GM12878 (cell line): Measurements from ENCODE around the gene PREB. TPM values are rescaled to one million over a fixed set of nuclear protein-coding genes. Genes with fewer than 3 reads are reported as not detected.
A peak's percentile ranks its signal among the peaks of the same experiment; 100 is the strongest.

Experiments used
- ASH2L ChIP-seq: fragments of 300-600, 200-600 bp; sonication (generic); IDR thresholded peaks from 2 replicates; pipeline ENCODE4 v1.6.1; 2017; ENCODE audit warnings: low read depth, mild to moderate bottlenecking, borderline replicate concordance
- CBX3 ChIP-seq: fragments of 200-600 bp; sonication (generic); IDR thresholded peaks from 2 replicates; pipeline ENCODE4 v1.6.1; 2016; ENCODE audit warnings: low read depth, borderline replicate concordance
- CHD4 ChIP-seq: fragments of 200-600 bp; sonication (generic); IDR thresholded peaks from 2 replicates; pipeline ENCODE4 v1.6.1; 2016; ENCODE audit warnings: mild to moderate bottlenecking
- FOS ChIP-seq: IDR thresholded peaks from 3 replicates; pipeline ENCODE4 v1.6.1; 2011; ENCODE audit warnings: borderline replicate concordance; ENCODE audit not compliant: insufficient read length; ENCODE audit errors: extremely low read depth
- HDAC2 ChIP-seq: fragments of 200-600 bp; sonication (generic); IDR thresholded peaks from 2 replicates; pipeline ENCODE4 v1.6.1; 2017
- IKZF1 ChIP-seq: fragments of 450-650 bp; conservative IDR thresholded peaks from 2 replicates; pipeline ENCODE4 v1.6.1; 2017; ENCODE audit warnings: antibody characterized with exemption, mild to moderate bottlenecking
- IRF4 ChIP-seq: IDR thresholded peaks from 2 replicates; pipeline ENCODE4 v1.6.1; 2011; ENCODE audit warnings: low read depth, low read length
- KAT2A ChIP-seq: conservative IDR thresholded peaks from 2 replicates; pipeline ENCODE4 v1.6.1; 2011; ENCODE audit warnings: low read depth, low read length; ENCODE audit not compliant: control insufficient read depth
- KLF5 ChIP-seq: fragments of 450-650 bp; IDR thresholded peaks from 2 replicates; pipeline ENCODE4 v1.6.1; 2014; ENCODE audit warnings: mild to moderate bottlenecking; ENCODE audit not compliant: partially characterized antibody
- MXI1 ChIP-seq: fragments of 150-350 bp; IDR thresholded peaks from 2 replicates; pipeline ENCODE4 v1.6.1; 2011; ENCODE audit warnings: low read depth, mild to moderate bottlenecking, inconsistent platforms, low read length, improper control_type of control experiment
- NBN ChIP-seq: fragments of 450-650 bp; IDR thresholded peaks from 2 replicates; pipeline ENCODE4 v1.6.1; 2016
- NR2C2 ChIP-seq: IDR thresholded peaks from 2 replicates; pipeline ENCODE4 v1.6.1; 2011; ENCODE audit warnings: borderline replicate concordance, low read depth; ENCODE audit not compliant: control insufficient read depth, insufficient read length
- POU2F2 ChIP-seq: IDR thresholded peaks from 3 replicates; pipeline ENCODE4 v1.6.1; 2011; ENCODE audit warnings: low read depth, mild to moderate bottlenecking, low read length, borderline replicate concordance
- RAD21 ChIP-seq: IDR thresholded peaks from 2 replicates; pipeline ENCODE4 v1.6.1; 2011; ENCODE audit warnings: mild to moderate bottlenecking, low read depth, low read length, moderate library complexity; ENCODE audit not compliant: insufficient read depth
- RAD51 ChIP-seq: fragments of 450-650 bp; IDR thresholded peaks from 2 replicates; pipeline ENCODE4 v1.6.1; 2016; ENCODE audit warnings: moderate library complexity, mild to moderate bottlenecking, inconsistent platforms
- RB1 ChIP-seq: fragments of 450-650 bp; formaldehyde crosslinking; IDR thresholded peaks from 2 replicates; pipeline ENCODE4 v1.6.1; 2017; ENCODE audit warnings: mild to moderate bottlenecking, borderline replicate concordance
- SMAD1 ChIP-seq: fragments of 450-650 bp; IDR thresholded peaks from 2 replicates; pipeline ENCODE4 v1.6.1; 2018; ENCODE audit warnings: mild to moderate bottlenecking, low read depth; ENCODE audit not compliant: partially characterized antibody
- SMARCA5 ChIP-seq: fragments of 450-650 bp; IDR thresholded peaks from 2 replicates; pipeline ENCODE4 v1.6.1; 2017; ENCODE audit warnings: mild to moderate bottlenecking
- SREBF1 ChIP-seq: IDR thresholded peaks from 2 replicates; pipeline ENCODE4 v1.6.1; 2012; ENCODE audit warnings: mild to moderate bottlenecking, low read length
- SUPT20H ChIP-seq: IDR thresholded peaks from 2 replicates; pipeline ENCODE4 v1.6.1; 2011; ENCODE audit warnings: low read depth, mild to moderate bottlenecking, low read length, moderate library complexity, borderline replicate concordance; ENCODE audit not compliant: control insufficient read depth
- SUZ12 ChIP-seq: fragments of 200-600 bp; sonication (generic); IDR thresholded peaks from one replicate; pipeline ENCODE4 v1.6.1; 2018; ENCODE audit warnings: antibody characterized with exemption, mild to moderate bottlenecking; ENCODE audit not compliant: unreplicated experiment
- ZBED1 ChIP-seq: IDR thresholded peaks from 2 replicates; pipeline ENCODE4 v1.6.1; 2016; ENCODE audit warnings: borderline replicate concordance
- ZBTB33 ChIP-seq: fragments of 450-650 bp; IDR thresholded peaks from 2 replicates; pipeline ENCODE4 v1.6.1; 2017; ENCODE audit warnings: mild to moderate bottlenecking
- polyA plus RNA-seq, 11 experiments: library from polyadenylated mRNA; depleted of rRNA in 4 of 11; unstranded in 6 of 11; stranded (reverse) in 5 of 11; fragments of >200 nt; fragmentation: Nextera tagmentation in 4 of 11; fragmentation: Illumina TruSeq in 1 of 11; extraction: Ambion mirVana in 4 of 11; extraction: Trizol in 1 of 11; gene quantifications; 1 replicate in 1 of 11; 2 replicates in 10 of 11; pipeline versions ENCODE4 v1.2.1 to v1.2.3, GENCODE V29; 2011 to 2016; ENCODE audit warnings: inconsistent platforms in 2 of 11, missing spikeins in 2 of 11, low read depth in 1 of 11
- total RNA-seq, 4 experiments: library from RNA; depleted of rRNA in 3 of 4; stranded (reverse); fragments of >200 nt in 3 of 4; fragmentation: Illumina TruSeq in 1 of 4; extraction: Trizol in 1 of 4; gene quantifications; 2 replicates each; pipeline versions ENCODE4 v1.2.1 to v1.2.3, GENCODE V29; 2013 to 2021
- TF ChIP-seq, protein P1 (sequence below): fragments of 450-650 bp; formaldehyde crosslinking; IDR thresholded peaks from 2 replicates; pipeline ENCODE4 v1.4.0; 2020; ENCODE audit warnings: mild to moderate bottlenecking, moderate library complexity
- TF ChIP-seq, protein P2 (sequence below): fragments of 450-650 bp; IDR thresholded peaks from 2 replicates; pipeline ENCODE4 v1.6.1; 2016; ENCODE audit warnings: mild to moderate bottlenecking

The PREB gene
- total and polyA plus RNA-seq, 10 of the 15 experiments (the other 5 are each of a cell fraction or from before 2014, with no cell fraction given): 26.3 to 101 (median 52.7) TPM

- TF ChIP-seq SREBF1 (no peak), RAD21 (peak; percentile 45; the same call in 1 of the 2 replicates), SUPT20H (no peak), IRF4 (no peak), CHD4 (no peak), SMARCA5 (no peak), ASH2L (peak; percentile 81; the same call in 1 of the 2 replicates), KLF5 (no peak), MXI1 (peak; percentile 62; the same call in 1 of the 2 replicates), CBX3 (no peak), NBN (no peak), IKZF1 (peak; percentile 100), POU2F2 (no peak), SUZ12 (no peak), SMAD1 (no peak), RAD51 (no peak), FOS (no peak), KAT2A (no peak), ZBED1 (no peak), RB1 (no peak), HDAC2 (no peak), ZBTB33 (no peak), NR2C2 (no peak)
- TF ChIP-seq, protein P1, sequence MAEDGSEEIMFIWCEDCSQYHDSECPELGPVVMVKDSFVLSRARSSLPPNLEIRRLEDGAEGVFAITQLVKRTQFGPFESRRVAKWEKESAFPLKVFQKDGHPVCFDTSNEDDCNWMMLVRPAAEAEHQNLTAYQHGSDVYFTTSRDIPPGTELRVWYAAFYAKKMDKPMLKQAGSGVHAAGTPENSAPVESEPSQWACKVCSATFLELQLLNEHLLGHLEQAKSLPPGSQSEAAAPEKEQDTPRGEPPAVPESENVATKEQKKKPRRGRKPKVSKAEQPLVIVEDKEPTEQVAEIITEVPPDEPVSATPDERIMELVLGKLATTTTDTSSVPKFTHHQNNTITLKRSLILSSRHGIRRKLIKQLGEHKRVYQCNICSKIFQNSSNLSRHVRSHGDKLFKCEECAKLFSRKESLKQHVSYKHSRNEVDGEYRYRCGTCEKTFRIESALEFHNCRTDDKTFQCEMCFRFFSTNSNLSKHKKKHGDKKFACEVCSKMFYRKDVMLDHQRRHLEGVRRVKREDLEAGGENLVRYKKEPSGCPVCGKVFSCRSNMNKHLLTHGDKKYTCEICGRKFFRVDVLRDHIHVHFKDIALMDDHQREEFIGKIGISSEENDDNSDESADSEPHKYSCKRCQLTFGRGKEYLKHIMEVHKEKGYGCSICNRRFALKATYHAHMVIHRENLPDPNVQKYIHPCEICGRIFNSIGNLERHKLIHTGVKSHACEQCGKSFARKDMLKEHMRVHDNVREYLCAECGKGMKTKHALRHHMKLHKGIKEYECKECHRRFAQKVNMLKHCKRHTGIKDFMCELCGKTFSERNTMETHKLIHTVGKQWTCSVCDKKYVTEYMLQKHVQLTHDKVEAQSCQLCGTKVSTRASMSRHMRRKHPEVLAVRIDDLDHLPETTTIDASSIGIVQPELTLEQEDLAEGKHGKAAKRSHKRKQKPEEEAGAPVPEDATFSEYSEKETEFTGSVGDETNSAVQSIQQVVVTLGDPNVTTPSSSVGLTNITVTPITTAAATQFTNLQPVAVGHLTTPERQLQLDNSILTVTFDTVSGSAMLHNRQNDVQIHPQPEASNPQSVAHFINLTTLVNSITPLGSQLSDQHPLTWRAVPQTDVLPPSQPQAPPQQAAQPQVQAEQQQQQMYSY (CRISPR knock-in tag): no peak
- TF ChIP-seq, protein P2, sequence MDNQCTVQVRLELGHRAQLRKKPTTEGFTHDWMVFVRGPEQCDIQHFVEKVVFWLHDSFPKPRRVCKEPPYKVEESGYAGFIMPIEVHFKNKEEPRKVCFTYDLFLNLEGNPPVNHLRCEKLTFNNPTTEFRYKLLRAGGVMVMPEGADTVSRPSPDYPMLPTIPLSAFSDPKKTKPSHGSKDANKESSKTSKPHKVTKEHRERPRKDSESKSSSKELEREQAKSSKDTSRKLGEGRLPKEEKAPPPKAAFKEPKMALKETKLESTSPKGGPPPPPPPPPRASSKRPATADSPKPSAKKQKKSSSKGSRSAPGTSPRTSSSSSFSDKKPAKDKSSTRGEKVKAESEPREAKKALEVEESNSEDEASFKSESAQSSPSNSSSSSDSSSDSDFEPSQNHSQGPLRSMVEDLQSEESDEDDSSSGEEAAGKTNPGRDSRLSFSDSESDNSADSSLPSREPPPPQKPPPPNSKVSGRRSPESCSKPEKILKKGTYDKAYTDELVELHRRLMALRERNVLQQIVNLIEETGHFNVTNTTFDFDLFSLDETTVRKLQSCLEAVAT: no peak
Observed at GRCh38 chr2:27133905-27134780, at the start of gene PREB (continued).
